GM12873 (cell line): Measurements from ENCODE around the gene DPPA2.

ENCODE experiments used
- CTCF ChIP-seq: IDR thresholded peaks from 2 replicates; pipeline ENCODE4 v1.5.1; 2012; ENCODE audit warnings: low read depth, mild to moderate bottlenecking, moderate library complexity, low read length, control low read depth; ENCODE audit not compliant: insufficient read depth; ENCODE audit errors: missing control alignments

Gene DPPA2

GRCh38 chr3:109353057-109353456, 36.7 kb upstream of the DPPA2 start:
- TF ChIP-seq CTCF = no peak

- no peak for TF ChIP-seq CTCF
Measured at GRCh38 chr3:109351231-109351630, 34.9 kb upstream of the DPPA2 start.

GRCh38 chr3:109346770-109347295, 30.5 kb upstream of the DPPA2 start:
- no peak for TF ChIP-seq CTCF

DNA sequence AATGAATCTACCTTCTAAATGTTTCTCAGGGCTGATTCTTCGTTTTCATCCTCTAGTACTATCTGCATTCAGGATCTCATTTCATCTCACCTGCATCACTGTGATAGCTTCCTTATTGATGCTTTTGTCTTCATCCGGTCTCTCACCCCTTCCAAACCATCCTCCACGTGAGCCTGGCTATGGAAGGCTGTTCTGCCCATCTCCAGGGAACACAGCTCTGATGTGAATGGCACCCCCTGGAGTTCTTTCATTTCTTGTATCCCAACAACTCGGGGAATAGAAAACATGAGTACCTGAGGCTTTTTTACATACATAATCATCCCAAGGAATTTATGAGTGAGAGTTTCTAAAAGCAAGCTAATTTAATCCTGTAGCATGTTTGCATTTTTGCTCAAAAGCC, 29.8 kb upstream of the DPPA2 start:
- TF ChIP-seq CTCF = no peak

DNA sequence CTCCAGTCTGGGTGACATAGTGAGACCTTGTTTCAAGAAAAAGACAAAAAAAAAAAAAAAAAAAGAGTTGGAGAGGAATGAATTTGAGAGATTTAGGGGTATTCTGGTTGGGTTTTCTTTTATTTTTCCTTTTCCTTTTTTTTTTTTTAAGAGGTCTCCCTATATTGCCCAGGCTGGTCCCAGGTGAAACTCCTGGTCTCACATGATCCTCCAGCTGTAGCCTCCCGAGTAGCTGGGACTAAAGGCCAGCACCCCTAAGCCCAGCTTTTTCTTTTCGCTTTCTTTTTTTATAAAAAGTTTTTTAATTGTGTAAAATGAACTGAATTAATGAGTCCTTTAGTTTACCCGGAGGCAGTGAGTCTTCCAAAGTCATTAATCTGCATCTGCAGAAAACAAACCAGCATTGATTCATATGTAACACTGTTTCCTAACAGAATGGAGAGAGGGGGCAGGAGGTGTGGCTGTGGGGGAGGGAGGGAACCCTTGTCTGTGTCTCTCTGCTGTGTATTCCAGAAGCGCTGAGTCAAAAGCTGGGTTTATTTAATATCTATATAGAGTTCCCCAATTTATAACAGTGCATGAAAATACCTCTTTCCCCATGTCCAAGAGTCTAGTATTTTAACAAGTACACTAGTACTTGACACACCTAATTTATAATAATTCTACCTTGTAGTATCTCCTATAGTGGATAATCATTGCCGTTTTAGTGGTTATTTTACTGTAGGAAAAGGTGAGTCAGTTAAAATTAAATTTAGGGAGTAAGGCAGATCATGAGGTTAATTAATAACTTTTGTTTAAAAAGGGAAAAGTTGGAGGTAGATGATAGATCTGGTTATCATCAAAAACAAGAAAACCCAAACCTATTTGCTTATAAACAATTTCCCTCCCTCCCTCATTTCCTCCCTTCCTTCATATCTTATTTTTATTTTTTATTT, 23.7 kb upstream of the DPPA2 start:
- no peak for TF ChIP-seq CTCF

DNA sequence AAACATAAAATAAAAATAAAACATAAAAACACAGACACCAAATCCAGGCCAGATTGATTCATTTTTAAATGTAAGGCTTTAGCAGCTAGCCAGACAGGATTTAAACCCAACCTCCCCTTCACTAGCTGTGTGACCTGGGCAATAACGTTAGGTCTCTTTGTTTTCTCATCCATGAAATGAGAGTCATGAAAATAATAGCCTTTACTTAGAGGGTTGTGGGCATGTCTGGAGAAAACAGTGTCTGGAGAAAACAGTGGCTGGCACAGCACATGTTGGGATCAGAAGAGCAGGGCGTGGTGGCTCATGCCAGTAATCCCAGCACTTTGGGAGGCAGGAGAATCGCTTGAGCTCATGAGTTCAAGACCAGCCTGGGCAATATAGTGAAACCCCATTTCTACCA, 22.9 kb upstream of the DPPA2 start:
- no peak for TF ChIP-seq CTCF

DNA sequence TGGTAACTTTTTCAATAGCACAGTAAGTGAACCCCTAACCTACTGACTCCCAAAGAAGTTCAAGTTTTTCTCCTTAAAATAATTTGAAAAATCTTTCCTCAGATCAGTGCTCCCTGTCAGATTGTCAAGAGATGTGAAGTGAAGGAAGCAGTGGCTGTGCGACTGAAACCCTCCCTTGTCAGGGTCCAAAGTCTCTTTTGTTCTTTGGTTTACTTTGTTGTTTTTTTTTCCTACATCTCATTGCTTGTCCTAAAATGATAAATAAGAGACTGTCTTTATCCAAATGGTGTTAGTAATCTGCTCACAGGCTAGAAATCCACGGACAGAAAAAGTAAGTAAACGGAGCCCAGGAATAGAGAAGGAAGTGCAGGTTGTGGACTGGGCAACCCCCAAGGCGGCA, 22.0 kb upstream of the DPPA2 start:
- no peak for TF ChIP-seq CTCF
